NCI-H69 (cell line): ENCODE results near the gene TGFBR3L.
"Not testable (repeated sequence)": the region's sequence is repeated elsewhere in the genome, so short reads cannot be mapped to it uniquely, and the experiment has no call there.

Source experiments
- DNase-seq: peaks from one replicate; lab custom pipeline; 2025; lab: John Stamatoyannopoulos, UW

TGFBR3L gene

DNA sequence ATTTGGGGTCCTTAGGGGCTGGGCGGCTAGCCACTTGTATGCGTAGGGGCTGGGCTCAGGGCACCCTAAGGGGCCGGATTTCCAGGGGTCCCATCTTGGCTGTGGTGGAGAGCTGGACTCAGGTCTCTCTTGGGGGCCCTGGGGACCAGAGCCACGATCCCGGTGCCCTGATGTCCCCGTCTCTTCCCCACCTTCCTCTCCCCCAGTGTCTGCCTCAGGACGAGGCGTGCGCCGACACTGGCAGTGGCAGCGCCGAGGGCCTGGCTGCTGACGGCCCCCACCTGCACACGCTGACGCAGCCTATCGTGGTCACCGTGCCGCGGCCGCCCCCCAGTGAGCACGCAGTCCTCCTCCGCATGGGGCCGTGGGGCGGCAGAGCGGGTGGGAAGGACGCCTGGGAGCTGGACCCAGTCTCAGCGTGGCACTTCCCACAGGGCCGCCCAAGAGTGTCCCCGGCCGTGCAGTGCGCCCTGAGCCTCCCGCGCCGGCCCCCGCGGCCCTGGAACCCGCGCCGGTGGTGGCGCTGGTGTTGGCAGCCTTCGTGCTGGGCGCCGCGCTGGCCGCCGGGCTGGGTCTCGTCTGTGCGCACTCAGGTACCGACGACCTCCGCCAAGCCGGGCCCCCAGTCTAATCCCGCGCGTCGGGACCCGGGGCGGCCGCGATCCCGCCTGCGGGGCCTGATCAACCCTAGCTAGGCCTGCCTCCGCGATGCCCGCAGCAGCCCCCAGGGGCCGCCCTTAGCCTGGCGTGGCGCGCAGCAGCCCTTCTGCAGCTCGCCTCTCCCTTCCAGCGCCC, 2.8 kb downstream of the TGFBR3L start:
- peak; percentile 76 for DNase-seq

DNA sequence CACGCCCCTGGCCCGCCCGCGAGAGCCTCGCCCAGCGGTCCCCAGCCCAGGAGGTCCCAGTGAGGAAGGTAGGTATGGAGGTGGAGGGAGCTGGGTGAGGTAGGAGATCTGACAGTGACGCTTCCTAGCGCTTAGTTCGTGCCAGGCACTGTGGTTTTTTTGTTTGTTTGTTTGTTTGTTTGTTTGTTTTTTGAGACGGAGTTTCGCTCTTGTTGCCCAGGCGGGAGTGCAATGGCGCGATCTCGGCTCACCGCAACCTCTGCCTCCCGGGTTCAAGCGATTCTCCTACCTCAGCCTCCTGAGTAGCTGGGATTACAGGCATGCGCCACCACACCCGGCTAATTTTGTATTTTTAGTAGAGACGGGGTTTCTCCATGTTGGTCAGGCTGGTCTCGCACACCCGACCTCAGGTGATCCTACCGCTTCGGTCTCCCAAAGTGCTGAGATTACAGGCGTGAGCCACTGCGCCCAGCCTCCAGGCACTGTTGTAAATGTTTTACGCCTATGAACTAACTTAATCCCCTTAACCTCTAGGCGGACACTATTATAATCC, 3.5 kb downstream of the TGFBR3L start:
- not testable (repeated sequence) for DNase-seq

DNA sequence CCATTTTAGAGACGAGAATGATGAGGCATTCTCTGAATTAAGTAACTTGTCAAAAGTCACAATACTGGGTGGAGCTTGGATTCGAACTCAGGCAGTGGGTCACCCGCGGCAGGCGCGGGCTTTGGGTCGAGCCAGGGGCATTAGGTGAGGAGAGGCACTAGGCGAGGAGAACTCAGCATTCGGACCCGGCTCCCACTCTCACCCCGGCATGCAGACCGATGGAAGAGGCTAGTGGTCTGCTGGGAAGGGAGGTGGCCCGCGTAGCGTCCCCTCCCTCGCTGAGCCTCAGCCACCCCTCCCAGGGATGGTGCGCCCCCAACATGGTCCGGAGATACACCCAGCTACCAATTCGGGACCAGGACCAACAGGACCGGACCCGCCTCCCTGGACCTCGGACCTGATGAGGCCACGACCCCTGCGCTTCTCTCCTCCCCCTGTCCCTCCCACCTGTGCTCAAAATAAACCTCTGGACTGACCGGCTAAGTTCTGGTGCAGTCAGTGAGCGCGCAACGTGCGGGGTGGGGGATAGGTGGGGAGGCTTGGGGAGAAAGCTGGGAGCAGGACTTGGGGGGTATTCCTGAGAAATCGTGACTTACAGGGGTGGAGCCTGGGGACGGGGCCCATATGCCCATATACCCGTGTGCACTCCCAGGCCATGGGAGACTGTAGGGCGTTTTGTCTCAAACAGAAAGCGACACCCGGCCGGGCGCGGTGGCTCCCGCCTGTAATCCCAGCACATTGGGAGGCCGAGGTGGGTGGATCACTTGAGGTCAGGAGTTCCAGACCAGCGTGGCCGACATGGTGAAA, 4.2 kb downstream of the TGFBR3L start:
- no peak for DNase-seq

DNA sequence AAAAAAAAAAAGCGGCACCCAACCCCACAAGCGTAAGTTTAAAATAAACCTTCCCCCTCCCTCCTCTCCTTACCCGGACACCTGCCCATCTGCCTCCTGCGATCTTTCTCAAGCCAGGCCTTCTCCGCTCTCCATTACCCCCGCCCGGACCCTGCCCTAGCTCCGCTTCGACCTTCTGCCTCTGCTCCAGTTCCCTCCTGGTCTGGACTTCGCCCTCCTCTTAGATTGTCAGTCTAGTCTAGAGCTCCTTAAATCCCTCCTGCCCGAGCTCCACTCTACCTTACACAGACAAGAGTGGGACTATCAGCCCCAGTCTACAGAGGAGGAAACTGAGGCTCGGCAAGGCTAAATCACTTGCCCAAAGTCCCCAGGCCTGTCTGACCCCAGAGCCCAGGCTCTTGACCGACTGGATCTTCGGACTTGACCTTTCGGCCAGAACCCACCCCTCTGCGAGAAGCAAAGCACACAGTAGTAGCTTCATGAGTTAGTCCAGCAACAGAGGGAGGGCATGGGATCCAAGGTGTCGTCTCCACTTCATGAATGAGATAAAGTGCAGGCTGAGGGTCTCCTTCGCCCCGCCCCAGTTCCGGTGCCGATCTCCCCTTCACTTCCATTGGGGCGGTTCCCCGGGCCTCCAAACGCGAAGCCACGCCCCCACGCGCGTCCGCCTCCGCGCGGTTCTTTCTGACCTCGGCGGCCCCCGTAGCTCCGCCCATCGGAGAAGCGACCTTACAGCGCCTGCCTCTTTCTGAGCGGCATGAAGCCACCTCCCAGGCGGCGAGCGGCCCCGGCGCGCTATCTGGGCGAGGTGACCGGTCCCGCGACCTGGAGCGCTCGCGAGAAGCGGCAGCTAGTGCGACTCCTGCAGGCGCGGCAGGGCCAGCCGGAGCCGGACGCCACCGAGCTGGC, 5.2 kb downstream of the TGFBR3L start, which contains the start of gene SNAPC2:
Gene SNAPC2, plus strand, starts transcription at position 729 of the 909 bp plus-strand sequence. Its CDS starts 29 bp downstream, at position 758.
- peak; percentile 97 for DNase-seq

DNA sequence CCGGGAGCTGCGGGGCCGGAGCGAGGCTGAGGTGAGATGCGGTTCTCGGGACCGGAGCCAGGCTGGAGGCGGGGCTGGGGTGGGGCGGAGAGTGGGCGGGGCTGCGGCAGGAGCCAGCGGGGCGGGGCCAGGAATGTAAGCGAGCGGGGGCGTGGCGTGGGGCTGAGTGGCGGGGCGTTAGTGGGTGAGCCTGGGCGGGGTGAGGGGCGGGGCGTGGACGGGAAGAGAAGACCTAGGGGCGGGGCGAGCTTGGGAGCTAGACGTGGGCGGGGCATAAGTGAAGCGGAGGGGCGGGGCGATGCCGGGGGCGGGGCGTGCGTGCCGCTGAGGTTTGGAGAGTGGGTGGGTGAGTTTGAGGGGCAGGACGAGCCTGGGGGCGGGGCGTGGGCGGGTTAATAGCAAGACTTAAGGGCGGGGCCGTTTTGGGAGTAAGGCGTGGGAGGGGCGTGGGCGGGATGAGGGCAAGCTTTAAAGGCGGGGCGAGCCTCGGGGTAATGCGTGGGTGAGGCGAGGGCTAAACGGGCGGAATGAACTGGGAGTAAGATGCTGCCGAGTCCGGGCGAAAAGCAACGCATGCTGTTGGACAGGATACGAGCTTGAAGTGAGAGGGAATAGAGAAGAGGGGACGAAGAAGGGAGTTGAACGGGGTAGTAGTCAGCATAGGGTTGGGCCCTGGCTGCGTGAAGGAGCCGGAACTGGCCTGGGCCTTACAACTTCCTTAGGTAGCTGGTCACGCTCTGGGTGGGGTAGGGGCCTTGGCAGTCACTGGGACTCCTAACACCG, 6.1 kb downstream of the TGFBR3L start:
- peak; percentile 100 for DNase-seq

DNA sequence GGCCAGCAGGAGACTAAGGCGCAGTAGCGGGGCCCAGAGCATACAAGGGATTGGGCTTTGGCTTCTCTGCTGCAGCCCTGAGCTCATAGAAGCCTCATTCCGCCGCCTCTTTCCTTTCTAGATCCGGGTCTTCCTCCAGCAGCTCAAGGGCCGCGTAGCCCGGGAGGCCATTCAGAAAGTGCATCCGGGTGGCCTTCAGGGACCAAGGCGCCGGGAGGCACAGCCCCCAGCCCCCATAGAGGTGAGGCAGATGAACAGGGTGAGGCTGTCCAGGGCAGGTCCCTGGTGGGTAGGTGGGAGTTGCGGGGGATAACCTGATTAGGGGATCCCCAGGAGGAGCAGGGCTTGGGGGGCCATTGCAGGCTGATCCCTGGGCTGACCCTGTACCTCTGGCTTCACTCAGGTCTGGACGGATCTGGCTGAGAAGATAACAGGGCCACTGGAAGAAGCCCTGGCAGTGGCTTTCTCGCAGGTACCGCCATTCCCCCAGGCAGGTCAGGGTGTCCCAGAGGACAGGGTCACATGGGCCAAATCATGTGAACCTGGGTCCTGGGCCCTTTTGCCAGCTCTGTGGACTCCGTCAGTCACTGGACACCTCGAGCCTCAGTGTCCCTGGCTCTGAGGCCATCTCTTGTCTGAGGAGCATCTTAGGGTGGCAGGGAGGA, 6.8 kb downstream of the TGFBR3L start:
- DNase-seq: no peak

DNA sequence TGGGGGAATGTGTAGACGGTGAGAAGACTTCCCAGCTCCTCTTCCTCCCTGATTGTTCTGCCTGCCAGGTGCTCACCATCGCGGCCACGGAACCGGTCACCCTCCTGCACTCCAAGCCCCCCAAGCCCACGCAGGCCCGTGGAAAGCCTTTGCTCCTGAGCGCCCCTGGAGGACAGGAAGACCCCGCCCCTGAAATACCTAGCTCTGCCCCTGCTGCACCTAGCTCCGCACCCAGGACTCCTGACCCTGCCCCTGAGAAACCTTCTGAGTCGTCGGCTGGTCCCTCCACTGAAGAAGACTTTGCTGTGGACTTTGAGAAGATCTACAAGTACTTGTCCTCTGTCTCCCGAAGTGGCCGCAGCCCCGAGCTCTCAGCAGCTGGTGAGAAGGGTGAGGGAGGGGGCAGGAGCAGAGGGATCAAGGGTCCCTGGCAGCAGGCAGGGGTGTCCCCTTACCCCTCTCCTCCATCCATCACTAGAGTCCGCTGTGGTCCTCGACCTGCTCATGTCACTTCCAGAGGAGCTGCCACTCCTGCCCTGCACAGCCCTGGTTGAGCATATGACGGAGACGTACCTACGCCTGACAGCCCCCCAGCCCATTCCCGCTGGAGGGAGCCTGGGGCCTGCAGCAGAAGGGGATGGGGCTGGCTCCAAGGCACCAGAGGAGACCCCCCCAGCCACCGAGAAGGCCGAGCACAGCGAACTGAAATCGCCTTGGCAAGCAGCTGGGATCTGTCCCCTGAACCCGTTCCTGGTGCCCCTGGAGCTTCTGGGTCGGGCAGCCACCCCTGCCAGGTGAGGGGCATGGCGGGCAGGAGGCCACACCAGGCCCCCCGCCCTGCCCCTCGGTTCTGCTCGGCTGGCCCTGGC, 7.6 kb downstream of the TGFBR3L start:
- DNase-seq: no peak

DNA sequence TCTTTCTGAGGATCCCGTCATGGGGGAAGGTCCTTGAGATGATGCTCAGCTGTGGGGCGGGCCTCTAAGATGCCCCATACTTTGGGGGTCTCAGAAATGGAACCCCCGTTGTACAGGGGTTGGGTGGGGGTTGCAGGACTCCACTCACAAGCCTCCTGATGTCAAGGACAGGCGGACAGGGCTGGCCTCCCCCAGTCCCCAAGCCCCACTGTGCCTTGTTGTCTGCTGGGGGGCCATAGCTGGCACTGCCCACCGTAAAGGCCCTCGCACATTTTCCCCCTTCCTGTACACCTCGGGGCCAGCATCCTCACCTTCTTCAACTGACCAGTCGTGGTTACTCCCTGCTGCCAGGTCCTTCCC, 8.2 kb downstream of the TGFBR3L start:
- no peak for DNase-seq

DNA sequence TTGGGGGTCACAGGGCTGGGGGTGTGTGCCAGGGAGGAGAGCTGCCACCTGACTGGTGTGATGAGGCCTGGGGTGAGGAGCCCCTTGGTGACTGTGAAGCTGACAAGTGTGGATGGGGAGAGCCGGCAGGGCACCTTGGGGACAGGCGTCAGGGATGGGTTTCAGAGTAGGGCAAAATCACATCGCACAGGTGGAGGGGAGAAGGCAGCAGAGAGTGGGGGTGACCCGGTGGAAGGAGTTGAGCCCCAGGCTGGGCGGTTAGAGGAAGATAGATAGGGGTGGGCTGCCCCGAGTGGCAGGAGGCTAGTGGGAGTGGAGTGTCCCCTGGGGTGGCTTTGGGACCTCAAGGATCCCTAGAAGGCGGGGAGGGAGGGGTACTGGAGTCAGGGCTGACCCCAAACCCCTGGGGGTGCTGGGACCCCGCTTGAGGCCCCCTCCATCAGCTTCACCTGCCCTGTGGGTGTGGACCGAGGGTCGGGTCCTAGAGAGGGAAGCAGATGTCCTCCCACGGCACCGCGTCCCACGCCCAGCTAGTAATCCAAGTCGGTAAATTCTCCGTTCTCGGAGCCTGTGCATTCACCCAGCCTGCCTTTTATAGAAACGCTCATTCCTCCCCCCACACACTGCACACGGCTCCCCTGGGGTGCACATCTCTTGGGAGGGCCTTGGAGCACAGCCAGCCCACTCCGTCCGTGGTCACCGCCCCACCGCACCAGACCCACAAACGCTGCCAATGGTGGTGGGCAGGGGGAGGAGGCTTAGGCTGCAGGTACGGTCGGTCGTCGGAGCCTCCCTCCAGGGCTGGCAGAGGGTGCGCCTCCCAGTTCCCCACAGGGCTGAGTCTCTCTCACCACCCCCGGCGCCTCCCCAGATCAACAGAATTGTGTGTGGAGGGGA, 8.9 kb downstream of the TGFBR3L start:
- DNase-seq: no peak

DNA sequence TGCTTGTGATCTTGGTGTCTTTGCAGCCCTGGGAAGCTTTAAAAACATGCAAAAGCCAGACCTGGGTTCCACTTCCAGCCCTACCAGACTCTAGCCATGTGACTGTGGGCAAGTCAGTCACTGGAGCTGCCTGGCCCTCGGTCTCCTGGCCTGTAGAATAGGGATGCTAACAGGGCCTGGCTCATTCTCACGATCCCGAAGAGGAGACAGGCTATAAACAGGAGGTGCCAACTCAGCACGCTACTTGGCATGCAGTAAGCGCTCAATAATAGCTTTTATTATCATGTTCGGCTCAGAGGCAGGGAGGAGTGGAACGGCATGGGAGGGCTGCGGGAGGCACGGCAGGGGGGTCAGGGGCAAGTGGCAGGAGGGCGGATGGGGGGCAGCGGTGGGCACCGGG, 9.6 kb downstream of the TGFBR3L start:
- no peak for DNase-seq

DNA sequence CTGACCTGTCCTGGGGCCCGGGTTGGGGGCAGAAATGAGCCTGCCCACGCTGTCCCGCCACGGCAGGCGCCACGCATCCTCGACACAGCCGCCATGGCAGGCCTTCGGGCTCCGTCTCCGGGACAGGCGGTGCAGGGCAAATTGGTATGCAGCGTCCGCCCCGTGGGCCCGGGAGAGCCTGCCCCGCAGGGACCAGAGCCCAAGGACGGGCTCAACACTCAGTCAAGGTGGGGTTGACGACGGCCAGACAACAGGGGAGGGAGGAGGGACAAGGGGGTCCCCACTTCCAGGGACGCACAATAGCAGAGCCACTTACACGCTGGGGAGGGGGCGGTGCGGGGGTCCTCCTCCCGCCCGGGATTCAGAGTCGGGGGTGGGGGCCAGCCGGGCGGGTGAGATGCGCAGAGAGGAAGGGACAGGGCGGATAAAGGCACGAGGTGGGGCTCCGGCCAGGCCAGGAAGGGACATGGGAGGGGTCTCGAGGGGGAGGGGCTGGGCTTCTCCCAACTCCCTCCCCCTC, 10.1 kb downstream of the TGFBR3L start:
- DNase-seq: no peak

DNA sequence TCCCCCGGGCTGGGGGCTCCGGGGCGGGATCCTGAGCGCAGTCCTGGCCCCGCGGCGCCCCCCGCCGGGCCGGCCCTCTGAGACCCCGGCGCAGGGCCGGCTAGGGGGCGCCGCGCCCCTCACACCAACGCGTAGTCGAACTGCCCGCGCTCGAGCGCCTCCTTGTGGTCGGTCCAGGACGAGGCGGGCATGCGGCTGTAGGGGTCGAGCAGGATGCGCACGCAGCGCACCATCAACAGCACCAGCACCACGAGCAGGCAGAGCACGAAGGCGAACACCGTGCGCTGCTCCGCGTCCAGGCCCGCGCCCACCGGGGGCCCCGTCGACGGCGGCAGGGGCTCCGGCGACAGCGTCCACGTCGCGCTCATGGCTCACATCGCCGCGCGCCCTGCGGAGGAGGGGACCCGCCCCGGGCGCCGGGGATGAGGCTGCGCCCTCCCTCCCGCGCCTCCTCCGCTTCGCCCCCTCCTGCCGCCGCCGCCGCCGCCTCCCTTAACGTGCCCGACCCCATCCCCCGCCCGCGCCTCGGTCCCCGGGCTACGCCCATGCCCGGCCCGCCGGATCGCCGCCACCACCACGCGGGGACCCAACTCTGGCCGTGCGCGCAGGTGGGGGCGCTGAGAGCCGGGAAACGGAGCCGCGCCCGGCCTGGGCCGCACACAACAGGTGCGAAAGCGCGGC, 10.7 kb downstream of the TGFBR3L start:
- DNase-seq: peak; percentile 84

DNA sequence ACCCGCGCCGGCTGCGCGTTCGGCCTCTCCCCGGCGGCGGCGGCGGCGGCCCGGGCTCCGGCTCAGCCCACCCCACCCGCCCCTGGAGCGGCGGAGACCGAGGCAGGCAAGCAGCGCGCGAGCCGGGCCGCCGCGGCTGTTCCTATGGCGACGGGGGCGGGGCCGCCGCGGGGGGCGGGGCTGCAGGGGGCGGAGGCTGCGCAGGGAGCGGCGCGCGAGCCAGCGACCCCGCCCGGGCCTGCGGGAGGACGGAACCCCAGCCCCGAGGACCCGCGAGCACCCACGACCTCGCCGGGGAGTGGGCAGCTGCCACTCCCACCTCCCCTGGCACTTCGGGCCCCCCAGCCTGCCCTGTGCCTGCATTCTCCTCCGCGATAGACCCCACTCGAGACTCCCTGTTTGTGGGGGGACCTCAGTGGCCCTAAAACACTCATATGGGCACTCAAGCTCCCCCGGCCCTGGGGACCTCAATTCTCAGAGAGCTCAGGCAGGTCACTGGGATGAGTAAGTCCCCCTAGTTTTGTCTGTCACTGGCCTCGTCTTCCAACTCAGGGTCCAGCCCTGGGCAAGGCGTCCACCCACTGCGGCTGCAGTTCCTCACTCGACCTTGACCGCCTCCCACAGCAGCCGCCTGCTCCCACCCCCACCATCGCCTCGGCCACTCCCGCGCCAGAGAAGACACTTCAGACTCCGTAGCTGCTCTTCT, 11.5 kb downstream of the TGFBR3L start, which contains the start of gene CTXN1:
Gene CTXN1, minus strand, starts transcription at position 115 of the 706 bp plus-strand sequence. CDS start 597 bp downstream, outside the sequence.
- DNase-seq: peak; percentile 91

DNA sequence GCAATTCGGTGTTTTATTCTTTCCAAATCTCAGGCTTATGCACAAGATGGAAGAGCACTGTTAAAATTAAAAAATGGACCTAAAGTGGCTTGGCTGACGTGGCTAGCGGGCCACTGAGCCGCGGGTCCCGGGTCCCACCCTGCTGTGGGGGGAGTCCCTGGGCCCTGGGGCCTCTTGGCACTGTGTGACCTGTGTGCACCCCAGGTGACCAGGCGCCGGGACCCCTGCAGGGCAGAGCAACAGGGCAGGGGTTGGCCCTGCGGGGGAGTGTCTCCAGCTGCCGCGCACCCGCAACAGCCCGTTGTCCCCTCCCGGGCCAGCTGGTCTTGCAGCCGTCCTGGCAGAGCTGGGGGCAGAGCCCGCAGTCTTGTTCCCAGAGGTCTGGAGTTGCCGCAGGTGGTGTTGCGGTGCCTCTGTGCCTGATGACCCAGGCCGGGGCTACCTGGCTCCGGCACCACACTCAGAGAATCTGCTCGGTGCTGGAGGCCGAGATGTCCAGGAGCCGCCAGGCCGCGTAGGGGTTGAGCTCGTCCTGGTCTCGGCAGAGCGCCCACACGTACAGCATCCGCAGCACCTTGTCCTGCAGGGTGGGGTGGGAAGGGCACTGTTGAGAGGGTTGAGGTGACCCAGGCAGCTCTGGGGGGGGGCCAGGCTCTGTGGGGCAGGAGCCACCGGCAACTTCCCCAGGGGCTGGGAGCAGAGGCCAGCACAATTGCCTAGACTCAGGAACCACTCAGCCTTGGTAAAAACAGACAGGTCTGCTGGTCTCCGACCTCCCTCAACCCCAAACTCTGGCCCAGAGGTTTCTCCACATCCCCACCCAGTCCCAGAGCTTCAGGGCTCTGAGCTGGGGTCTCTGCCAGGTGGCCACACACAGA, 12.3 kb downstream of the TGFBR3L start:
- DNase-seq: peak; percentile 37

DNA sequence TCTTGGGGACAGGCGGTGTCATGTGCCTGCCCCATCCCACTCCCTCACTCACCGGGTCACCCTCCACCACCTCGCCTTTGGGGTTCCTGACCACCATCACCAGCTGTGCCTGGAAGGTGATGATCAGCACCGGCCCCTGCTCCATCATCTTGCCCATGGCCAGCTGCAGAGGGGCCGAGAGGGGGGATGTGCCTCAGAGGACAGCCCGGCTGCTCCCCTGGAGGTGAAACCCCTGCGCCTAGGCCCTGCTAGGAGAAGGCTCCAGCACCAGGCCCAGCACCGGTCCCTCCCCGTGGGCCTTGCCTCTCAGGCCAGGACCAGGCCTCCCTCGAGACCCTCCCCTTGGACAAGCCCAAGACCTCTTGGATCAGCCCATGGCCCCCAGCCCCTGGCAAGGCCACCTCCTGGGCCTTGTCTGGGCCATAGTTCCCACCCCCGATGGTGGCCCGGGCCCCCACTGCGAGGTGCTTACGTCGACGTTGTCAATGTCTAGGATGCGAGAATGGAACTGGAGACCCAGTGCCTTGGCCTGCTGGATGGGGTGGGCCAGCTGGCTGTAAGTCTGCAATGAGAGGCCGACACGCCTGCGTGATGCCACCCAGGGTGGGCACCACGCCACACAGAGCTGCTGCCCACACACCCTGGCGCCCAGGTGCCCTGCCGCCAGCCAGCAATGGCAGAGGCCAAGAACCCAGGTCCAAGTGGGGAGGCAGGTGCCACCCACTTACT, 13.1 kb downstream of the TGFBR3L start:
- DNase-seq: no peak
